Heart left ventricle (tissue), 16 donors: ENCODE measurements around the gene NEURL1. TPM values are rescaled to one million over a fixed set of nuclear protein-coding genes. Genes with fewer than 3 reads are reported as not detected.

Experiments
- ATAC-seq, 4 donors: fragments of 200-7000 bp; cut with Tn5 transposase; one replicate each; pipeline ENCODE4 v1.9.1; 2020 to 2022; ENCODE audit warnings: moderate library complexity in 4 of 4, mild to moderate bottlenecking in 3 of 4, moderate number of reproducible peaks in 1 of 4
- DNase-seq, 5 donors: peaks; one replicate each; pipeline ENCODE4 v3.0.0-alpha.2; 2020
- H3K27ac ChIP-seq, 12 donors: fragments of 200-600 bp; sonication (generic) in 4 of 12; one replicate each; pipeline versions ENCODE4 v1.5.0 to v1.8.0; 2016 to 2022; ENCODE audit warnings: mild to moderate bottlenecking in 2 of 12
- H3K27me3 ChIP-seq, 9 donors: fragments of 200-600 bp; sonication (generic) in 2 of 9; one replicate each; pipeline versions ENCODE4 v1.5.1 to v1.8.0; 2016 to 2022; ENCODE audit warnings: mild to moderate bottlenecking in 3 of 9
- H3K36me3 ChIP-seq, 9 donors: fragments of 200-600 bp; sonication (generic) in 2 of 9; one replicate each; pipeline versions ENCODE4 v1.5.0 to v1.8.0; 2018 to 2022; ENCODE audit warnings: mild to moderate bottlenecking in 2 of 9
- H3K4me1 ChIP-seq, 12 donors: fragments of 200-600 bp; sonication (generic) in 4 of 12; one replicate each; pipeline versions ENCODE4 v1.5.0 to v1.8.0; 2016 to 2022; ENCODE audit warnings: mild to moderate bottlenecking in 3 of 12
- H3K4me3 ChIP-seq, 12 donors: fragments of 200-600 bp; sonication (generic) in 4 of 12; one replicate each; pipeline versions ENCODE4 v1.5.0 to v1.8.0; 2017 to 2022; ENCODE audit warnings: mild to moderate bottlenecking in 9 of 12, moderate library complexity in 4 of 12
- H3K9me3 ChIP-seq, 12 donors: fragments of 200-600 bp; sonication (generic) in 4 of 12; one replicate each; pipeline versions ENCODE4 v1.5.0 to v1.8.0; 2016 to 2022; ENCODE audit warnings: mild to moderate bottlenecking in 1 of 12
- CTCF ChIP-seq, 12 donors: fragments of 200-600 bp; sonication (generic) in 4 of 12; IDR thresholded peaks; one replicate each; pipeline versions ENCODE4 v1.5.0 to v1.8.0; 2018 to 2022; ENCODE audit warnings: antibody characterized with exemption in 12 of 12, mild to moderate bottlenecking in 5 of 12
- POLR2A ChIP-seq, 2 donors: fragments of 450-650 bp; IDR thresholded peaks; one replicate each; pipeline ENCODE4 v1.6.1; 2017; ENCODE audit warnings: antibody characterized with exemption in 2 of 2, mild to moderate bottlenecking in 2 of 2, moderate library complexity in 2 of 2
- WGBS, 4 donors: extraction: QIAGEN DNeasy Blood & Tissue Kit in 2 of 4; methylation state at CpG; one replicate each; pipeline versions ENCODE4 v1.1.5 to v1.1.7; 2013 to 2018; 5-methylcytosine and 5-hydroxymethylcytosine counted together
- intact Hi-C, 10 donors: fragments of 100-400 bp; cut with DNase I; formaldehyde crosslinking; loops; one replicate each; pipeline versions ENCODE4 v1.11.1 to v1.14.2; 2022
- polyA plus RNA-seq, 2 donors: library from polyadenylated mRNA; stranded (reverse); fragments of 200-250 nt; gene quantifications; one replicate each; pipeline ENCODE4 v1.2.3, GENCODE V29; 2013
- total RNA-seq, 9 donors: library from RNA; depleted of rRNA in 2 of 9; stranded (reverse); fragments of >200 nt in 2 of 9; fragmentation: NEBNext Ultra II Directional in 3 of 9; extraction: Animal tissue kit (Norgen Biotek cat#: 25700) in 3 of 9; gene quantifications; one replicate each; pipeline versions ENCODE4 v1.1.0 to v1.2.4, GENCODE V29; 2016 to 2023
- donor health status: ischemic (EF 13 %, LVEDD 7.1; RV severe dilation, severe dysfunction).
- donor health status: healthy with polysubstance abuse.
- donor health status: DM: no; HTN: yes; CAD: no.
- donor health status: DM: no; HTN: no; CAD: no.
- donor health status: ischemic (EF 25% LVEDD 6.9; RV normal size, moderate dysfunction).
- donor health status: ischemic (EF 25% LVEDD 5.7; RV mildly dilated, moderate dysfunction).
- donor health status: healthy.
- donor health status: DM: yes; HTN: yes; CAD: no.
- donor health status: ischemic (EF 35%, LVEDD 5.7; RV mildly dilated, moderate dysfunction).
- donor health status: nonischemic (EF 11% LVEDD 7.7; RV severe dilation, severe dysfunction).
- donor health status: DM: yes; HTN: yes; CAD: no.
- donor health status: PGD.
- donor health status: ischemic (EF 29% LVEDD 5.4; RV normal size, mild dysfunction).
- donor health status: nonischemic (EF 23%, LVEDD 6.1; RV moderate dilation, normal function).

Gene NEURL1
- total and polyA plus RNA-seq, 11 donors, result 0.07 to 0.64 (median 0.14) TPM; not detected in 2

- no peak overlapping the region for H3K4me3 ChIP-seq
- DNase-seq, result no peak
- H3K36me3 ChIP-seq, result no peaks in the 10 kb centered on the region
- no peak for ATAC-seq
- TF ChIP-seq CTCF (IDR thresholded peaks at IDR 0.05) (no peak), POLR2A (IDR thresholded peaks at IDR 0.05) (no peak)
- no peaks in the 10 kb centered on the region for H3K27me3 ChIP-seq
- H3K27ac ChIP-seq, result no peak overlapping the region
- intact Hi-C loops, result no loop called here
- H3K4me1 ChIP-seq, result peaks cover 0 to 8% (median 6%) of the 10 kb centered on the region in 12 donors
- WGBS, 4 donors, result 70 to 79% (median 75%) methylated on average over 9 to 10 of the region's 10 CpGs
- H3K9me3 ChIP-seq, result no peaks in the 10 kb centered on the region
These were observed 14.0 kb downstream of the NEURL1 start for GRCh38 chr10:103507235-103508191.

GRCh38 chr10:103510046-103510685 lies 16.7 kb downstream of the NEURL1 start:
- 84 to 97% (median 93%) methylated on average over 4 to 8 of the region's 8 CpGs for WGBS, 4 donors
- TF ChIP-seq POLR2A (IDR thresholded peaks at IDR 0.05) (no peak), CTCF (IDR thresholded peaks at IDR 0.05) (no peak)
- Histone ChIP-seq H3K27me3 (no peaks in the 10 kb centered on the region), H3K4me1 (peaks cover 0 to 6% (median 0%) of the 10 kb centered on the region in 12 donors), H3K9me3 (no peaks in the 10 kb centered on the region), H3K27ac (no peak overlapping the region), H3K36me3 (no peaks in the 10 kb centered on the region), H3K4me3 (no peak overlapping the region)
- DNase-seq (no peak), ATAC-seq (no peak)
- intact Hi-C loops, result no loop called here

GRCh38 chr10:103510791-103511752 lies 17.6 kb downstream of the NEURL1 start:
- TF ChIP-seq CTCF (IDR thresholded peaks at IDR 0.05) (no peak), POLR2A (IDR thresholded peaks at IDR 0.05) (no peak)
- H3K27ac ChIP-seq, result no peak overlapping the region
- DNase-seq (no peak), ATAC-seq (no peak)
- H3K27me3 ChIP-seq, result no peaks in the 10 kb centered on the region
- intact Hi-C loops, result no loop called here
- no peaks in the 10 kb centered on the region for H3K9me3 ChIP-seq
- H3K36me3 ChIP-seq, result no peaks in the 10 kb centered on the region
- H3K4me1 ChIP-seq, result peaks cover 0 to 13% (median 2%) of the 10 kb centered on the region in 12 donors
- H3K4me3 ChIP-seq, result no peak overlapping the region
- WGBS, 4 donors, result 91 to 95% (median 92%) methylated on average over 10 of the region's 10 CpGs
